Spleen (tissue), 11 donors: ENCODE measurements around the gene DAD1. TPM values are rescaled to one million over a fixed set of nuclear protein-coding genes. Genes with fewer than 3 reads are reported as not detected.
"Not testable (repeated sequence)": the region's sequence is repeated elsewhere in the genome, so short reads cannot be mapped to it uniquely, and the experiment has no call there.

ENCODE experiments used
- DNase-seq: peaks from one replicate; pipeline ENCODE4 v3.0.0-alpha.2; 2020
- H3K27ac ChIP-seq, 8 donors: fragments of 200-600 bp; sonication (generic) in 7 of 8; 1 replicate in 4 of 8; 2 replicates in 4 of 8; pipeline versions ENCODE4 v1.5.0 to v1.8.0; 2016 to 2021; ENCODE audit warnings: inconsistent platforms in 4 of 8, mild to moderate bottlenecking in 4 of 8, moderate library complexity in 1 of 8
- H3K27me3 ChIP-seq, 7 donors: fragments of 200-600 bp; sonication (generic) in 6 of 7; replicated peaks in 1 of 7; 1 replicate in 4 of 7; 2 replicates in 3 of 7; pipeline versions ENCODE4 v1.5.0 to v1.8.0; 2016 to 2021; ENCODE audit warnings: inconsistent platforms in 3 of 7, mild to moderate bottlenecking in 1 of 7
- H3K36me3 ChIP-seq, 6 donors: fragments of 200-600 bp; sonication (generic) in 5 of 6; 1 replicate in 4 of 6; 2 replicates in 2 of 6; pipeline versions ENCODE4 v1.5.0 to v1.8.0; 2016 to 2021; ENCODE audit warnings: inconsistent platforms in 2 of 6
- H3K4me1 ChIP-seq, 6 donors: fragments of 200-600 bp; sonication (generic) in 5 of 6; 1 replicate in 3 of 6; 2 replicates in 3 of 6; pipeline versions ENCODE4 v1.5.0 to v1.8.0; 2016 to 2021; ENCODE audit warnings: inconsistent platforms in 3 of 6
- H3K4me3 ChIP-seq, 8 donors: fragments of 200-600 bp; sonication (generic) in 7 of 8; 1 replicate in 4 of 8; 2 replicates in 4 of 8; pipeline versions ENCODE4 v1.5.0 to v1.8.0; 2016 to 2021; ENCODE audit warnings: inconsistent platforms in 4 of 8, mild to moderate bottlenecking in 4 of 8, moderate library complexity in 2 of 8
- H3K9me3 ChIP-seq, 8 donors: fragments of 200-600 bp; sonication (generic) in 7 of 8; 1 replicate in 4 of 8; 2 replicates in 4 of 8; pipeline versions ENCODE4 v1.5.0 to v1.8.0; 2016 to 2021; ENCODE audit warnings: inconsistent platforms in 4 of 8
- CTCF ChIP-seq, 11 experiments: fragments of 200-600 bp in 7 of 11; fragments of 450-650 bp in 4 of 11; sonication (generic) in 4 of 11; IDR thresholded peaks in 8 of 11; conservative IDR thresholded peaks in 3 of 11; 1 replicate in 7 of 11; 2 replicates in 4 of 11; pipeline versions ENCODE4 v1.4.0 to v1.8.0; 2016 to 2021; ENCODE audit warnings: antibody characterized with exemption in 11 of 11, inconsistent platforms in 4 of 11, mild to moderate bottlenecking in 1 of 11
- POLR2A ChIP-seq, 3 donors: fragments of 450-650 bp; IDR thresholded peaks; one replicate each; pipeline ENCODE4 v1.5.1; 2017; ENCODE audit warnings: antibody characterized with exemption in 3 of 3, mild to moderate bottlenecking in 1 of 3
- POLR2AphosphoS5 ChIP-seq, 3 donors: sonication (generic); formaldehyde crosslinking; IDR thresholded peaks; one replicate each; pipeline ENCODE4 v1.5.1; 2017; ENCODE audit warnings: antibody characterized with exemption in 3 of 3
- WGBS, 5 donors: extraction: QIAGEN DNeasy Blood & Tissue Kit in 3 of 5; methylation state at CpG; one replicate each; pipeline versions ENCODE4 v1.1.5 to v1.1.7; 2013 to 2018; 5-methylcytosine and 5-hydroxymethylcytosine counted together
- intact Hi-C: fragments of 100-400 bp; cut with DNase I; formaldehyde crosslinking; loops from one replicate; pipeline ENCODE4 v1.15.0; 2023; ENCODE audit warnings: low total_unique reads
- polyA plus RNA-seq, 3 donors: library from polyadenylated mRNA; stranded (reverse); fragments of 200-250 nt; gene quantifications; one replicate each; pipeline ENCODE4 v1.2.1, GENCODE V29; 2013
- total RNA-seq, 7 donors: library from RNA; depleted of rRNA in 3 of 7; stranded (reverse); fragments of >200 nt in 3 of 7; fragmentation: NEBNext Ultra II Directional in 4 of 7; extraction: Animal tissue kit (Norgen Biotek cat#: 25700) in 4 of 7; gene quantifications; one replicate each; pipeline versions ENCODE4 v1.1.0 to v1.2.1, GENCODE V29; 2016 to 2021
- donor health status: healthy with polysubstance abuse.
- donor health status: DM: no; HTN: no; CAD: no; lungs with moderate emphysema.
- donor health status: DM: no; HTN: no; CAD: no.
- donor health status: Bipolar disorder and iron deficiency.
- donor health status: healthy.
- donor health status: DM: no; HTN: no; CAD: no.
- donor health status: DM: yes; HTN: yes; CAD: no.

DAD1 gene
- total and polyA plus RNA-seq, 10 donors, result 102 to 176 (median 129) TPM

GRCh38 chr14:22556021-22556989 lies 32.7 kb downstream of the DAD1 start:
- peaks cover 32 to 100% (median 92%) of the 10 kb centered on the region in 6 donors for H3K4me1 ChIP-seq
- H3K36me3 ChIP-seq, result peaks cover 0 to 10% (median 0%) of the 10 kb centered on the region in 6 donors
- no peaks in the 10 kb centered on the region for H3K27me3 ChIP-seq
- TF ChIP-seq POLR2A (IDR thresholded peaks at IDR 0.05) (no peak), CTCF (IDR thresholded peaks at IDR 0.05 in 8 of 11, conservative IDR thresholded peaks at IDR 0.05 in 3 of 11) (peak in 4 of 11 experiments; percentile 18 to 36 (median 29)), POLR2AphosphoS5 (IDR thresholded peaks at IDR 0.05) (peak; percentile 85 to 96 (median 88))
- peak overlapping the region in 6 of 8 donors; percentile 17 to 66 (median 26) for H3K4me3 ChIP-seq
- H3K27ac ChIP-seq, result peak overlapping the region; percentile 87 to 96 (median 91)
- intact Hi-C loops, result loop anchor here (10.0 kb wide), 1 partner anchor 172 kb away; no protein-coding TSS in a partner anchor
- DNase-seq, result peak; percentile 97
- H3K9me3 ChIP-seq, result no peaks in the 10 kb centered on the region
- WGBS, 5 donors, result 9 to 20% (median 16%) methylated on average over 11 to 28 of the region's 28 CpGs

- Histone ChIP-seq H3K36me3 (peaks cover 0 to 13% (median 0%) of the 10 kb centered on the region in 6 donors), H3K4me3 (peak overlapping the region in 1 of 8 donors; percentile 66), H3K27ac (peak overlapping the region; percentile 64 to 96 (median 90)), H3K4me1 (peaks cover 26 to 100% (median 92%) of the 10 kb centered on the region in 6 donors), H3K27me3 (no peaks in the 10 kb centered on the region), H3K9me3 (no peaks in the 10 kb centered on the region)
- WGBS, 5 donors, result 44 to 63% (median 53%) methylated on average over 3 to 4 of the region's 4 CpGs
- intact Hi-C loops, result loop anchor here (10.0 kb wide), 1 partner anchor 171 kb away; no protein-coding TSS in a partner anchor
- DNase-seq, result no peak
- no peak for TF ChIP-seq CTCF (IDR thresholded peaks at IDR 0.05 in 8 of 11, conservative IDR thresholded peaks at IDR 0.05 in 3 of 11)
- no peak for TF ChIP-seq POLR2AphosphoS5 (IDR thresholded peaks at IDR 0.05)
- TF ChIP-seq POLR2A (IDR thresholded peaks at IDR 0.05), result no peak
These were observed 33.5 kb downstream of the DAD1 start for GRCh38 chr14:22555384-22556011.

- Histone ChIP-seq H3K27me3 (no peaks in the 10 kb centered on the region), H3K9me3 (no peaks in the 10 kb centered on the region), H3K4me3 (no peak overlapping the region), H3K4me1 (peaks cover 31 to 100% (median 93%) of the 10 kb centered on the region in 6 donors), H3K36me3 (peaks cover 0 to 20% (median 0%) of the 10 kb centered on the region in 6 donors), H3K27ac (peak overlapping the region; percentile 66 to 96 (median 90))
- no peak for DNase-seq
- intact Hi-C loops, result loop anchor here (10.0 kb wide), 1 partner anchor 170 kb away; no protein-coding TSS in a partner anchor
- TF ChIP-seq POLR2AphosphoS5 (IDR thresholded peaks at IDR 0.05) (peak in 2 of 3 donors; percentile 18 to 40), CTCF (IDR thresholded peaks at IDR 0.05 in 8 of 11, conservative IDR thresholded peaks at IDR 0.05 in 3 of 11) (no peak)
- 81 to 92% (median 85%) methylated on average over 11 to 15 of the region's 15 CpGs for whole genome bisulfite sequencing, 5 donors
These were observed 34.3 kb downstream of the DAD1 start for GRCh38 chr14:22554498-22555383.

GRCh38 chr14:22553861-22554497 lies 35.0 kb downstream of the DAD1 start:
- not testable (repeated sequence) for DNase-seq, H3K4me3 ChIP-seq, H3K27me3 ChIP-seq, H3K9me3 ChIP-seq
- peaks cover 38 to 100% (median 93%) of the 10 kb centered on the region in 6 donors for H3K4me1 ChIP-seq
- WGBS, 5 donors, result 59 to 94% (median 84%) methylated on average over 1 to 11 of the region's 14 CpGs
- H3K27ac ChIP-seq, result peak overlapping the region; percentile 66 to 96 (median 90)
- intact Hi-C loops, result loop anchor here (10.0 kb wide), 1 partner anchor 169 kb away; no protein-coding TSS in a partner anchor
- peaks cover 0 to 20% (median 0%) of the 10 kb centered on the region in 6 donors for H3K36me3 ChIP-seq
